NCI-H2029 treated with DMSO at 0.1 percent for 48 hours (cell line): ENCODE data around the gene CKB.

Source experiments
- DNase-seq: peaks from one replicate; lab custom pipeline; 2025; lab: John Stamatoyannopoulos, UW

CKB gene

GRCh38 chr14:103549361-103550311 lies 27.0 kb upstream of the CKB start:
- no peak for DNase-seq

GRCh38 chr14:103548463-103549351 lies 26.1 kb upstream of the CKB start:
- no peak for DNase-seq

- DNase-seq = no peak
These were observed 25.4 kb upstream of the CKB start for GRCh38 chr14:103547941-103548462.

- DNase-seq = no peak
These were observed 24.9 kb upstream of the CKB start for GRCh38 chr14:103547455-103547940.

- DNase-seq = no peak
These were observed 24.2 kb upstream of the CKB start for GRCh38 chr14:103546652-103547454.

- DNase-seq = no peak
These were observed 23.5 kb upstream of the CKB start for GRCh38 chr14:103545915-103546651.

- DNase-seq = no peak
These were observed 22.7 kb upstream of the CKB start for GRCh38 chr14:103545219-103545914.

- DNase-seq = no peak
These were observed 22.0 kb upstream of the CKB start for GRCh38 chr14:103544388-103545218.

GRCh38 chr14:103543721-103544387 lies 21.2 kb upstream of the CKB start:
- no peak for DNase-seq

- no peak for DNase-seq
These were observed 20.5 kb upstream of the CKB start for GRCh38 chr14:103543140-103543539.

- DNase-seq = no peak
These were observed 20.0 kb upstream of the CKB start for GRCh38 chr14:103542605-103543088.

GRCh38 chr14:103541709-103542604 lies 19.3 kb upstream of the CKB start:
- no peak for DNase-seq

- no peak for DNase-seq
These were observed 18.4 kb upstream of the CKB start for GRCh38 chr14:103540821-103541708.

GRCh38 chr14:103539056-103539825 lies 16.6 kb upstream of the CKB start:
- DNase-seq = no peak

GRCh38 chr14:103538291-103539055 lies 15.8 kb upstream of the CKB start:
- no peak for DNase-seq
